Midbrain (tissue), 1 donor: ENCODE results near the gene PSMC3.

Experiments used
- DNase-seq: peaks from one replicate; lab custom pipeline; 2025; lab: John Stamatoyannopoulos, UW

The PSMC3 gene

DNA sequence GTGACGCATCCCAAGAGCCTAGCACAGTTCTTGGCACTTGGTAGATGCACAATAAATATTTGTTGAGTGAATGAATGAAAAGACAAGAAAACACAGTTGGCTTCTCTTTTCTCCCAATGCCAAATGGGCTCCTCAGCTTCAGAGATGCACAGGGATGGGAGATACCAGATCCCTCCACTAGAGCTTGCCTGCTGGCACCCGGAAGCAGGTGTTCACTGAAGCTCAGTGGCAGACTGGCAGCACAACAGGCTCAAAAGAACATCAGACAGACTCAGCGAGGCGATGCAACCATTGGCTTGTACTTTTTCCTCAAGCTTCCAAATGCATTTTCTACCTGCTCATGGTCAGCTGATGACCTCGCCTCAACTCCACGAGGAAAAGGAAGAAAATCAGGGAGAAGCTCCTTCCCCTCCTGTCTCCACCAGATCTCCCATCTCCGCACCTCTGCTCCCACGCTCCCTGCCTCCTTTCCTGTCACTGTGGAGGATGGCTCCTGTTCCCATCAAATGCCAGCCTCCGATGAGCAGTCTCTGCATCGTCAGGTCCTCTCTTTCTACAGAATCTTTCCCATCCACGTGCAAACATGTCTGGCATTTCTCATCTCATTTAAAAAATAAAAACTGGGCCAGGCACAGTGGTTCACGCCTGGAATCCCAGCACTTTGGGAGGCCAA lies 16.9 kb upstream of the PSMC3 start:
- DNase-seq, result no peak

DNA sequence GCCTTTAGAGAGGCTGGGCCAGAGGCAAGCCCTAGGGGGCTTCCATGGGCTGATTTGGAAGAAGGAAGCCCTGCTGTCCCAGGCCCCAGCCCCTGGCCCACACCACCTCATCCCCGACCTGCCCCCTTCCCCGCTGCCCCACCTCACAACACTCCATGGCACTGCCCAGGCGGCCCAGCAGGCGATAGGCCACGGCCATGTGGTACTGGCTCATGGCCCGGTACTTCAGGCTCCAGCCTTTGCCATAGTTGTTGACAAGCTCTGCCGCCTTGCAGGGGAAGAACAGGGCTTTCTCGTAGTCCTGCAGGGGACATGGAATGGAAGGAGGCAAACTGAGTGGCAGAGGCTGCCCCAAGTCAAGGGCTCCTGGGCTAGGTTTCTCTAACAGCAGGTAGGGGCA lies 16.3 kb upstream of the PSMC3 start:
- DNase-seq, result peak; percentile 55

DNA sequence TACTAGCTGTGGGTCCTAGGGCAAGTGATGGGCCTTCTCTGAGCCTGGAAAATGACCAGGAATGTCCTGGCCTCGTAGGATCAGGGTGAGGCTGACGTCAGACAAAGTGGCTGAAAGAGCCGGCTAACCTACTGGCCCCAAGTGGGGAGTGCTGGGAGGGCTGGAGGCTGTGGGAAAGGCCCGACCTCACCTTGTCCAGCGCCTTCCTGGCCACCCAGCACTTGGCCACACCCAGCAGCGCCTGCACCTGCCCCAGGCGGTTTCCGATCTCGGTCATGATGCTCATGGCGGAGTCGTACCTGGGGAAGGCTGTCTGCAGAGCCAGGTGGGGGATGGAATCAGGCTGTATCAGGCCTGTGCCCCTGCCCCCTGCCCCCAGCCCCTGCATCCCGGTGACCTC lies 15.2 kb upstream of the PSMC3 start:
- DNase-seq, result no peak

DNA sequence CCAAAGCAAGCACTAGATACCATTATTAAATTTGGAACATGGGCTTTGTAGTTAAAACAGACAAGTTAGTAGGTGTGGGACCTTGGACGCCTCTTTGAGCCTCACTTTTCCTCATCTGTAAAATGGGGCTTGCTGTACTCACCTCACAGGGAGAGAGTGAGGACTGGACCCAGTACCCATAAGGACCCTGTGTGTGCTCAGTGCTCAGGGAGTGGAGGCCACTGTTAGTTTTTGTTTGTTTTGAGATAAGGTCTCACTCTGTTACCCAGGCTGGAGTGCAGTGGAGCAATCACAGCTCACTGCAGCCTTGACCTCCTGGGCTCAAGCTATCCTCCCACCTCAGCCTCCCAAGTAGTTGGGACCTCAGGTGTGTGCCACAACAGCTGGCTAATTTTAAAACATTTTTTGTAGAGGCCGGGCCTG lies 13.8 kb upstream of the PSMC3 start:
- DNase-seq, result no peak

GRCh38 chr11:47438721-47439120 lies 12.5 kb upstream of the PSMC3 start:
- no peak for DNase-seq

- DNase-seq, result peak; percentile 54
These were observed 11.6 kb upstream of the PSMC3 start for GRCh38 chr11:47437746-47438418.

DNA sequence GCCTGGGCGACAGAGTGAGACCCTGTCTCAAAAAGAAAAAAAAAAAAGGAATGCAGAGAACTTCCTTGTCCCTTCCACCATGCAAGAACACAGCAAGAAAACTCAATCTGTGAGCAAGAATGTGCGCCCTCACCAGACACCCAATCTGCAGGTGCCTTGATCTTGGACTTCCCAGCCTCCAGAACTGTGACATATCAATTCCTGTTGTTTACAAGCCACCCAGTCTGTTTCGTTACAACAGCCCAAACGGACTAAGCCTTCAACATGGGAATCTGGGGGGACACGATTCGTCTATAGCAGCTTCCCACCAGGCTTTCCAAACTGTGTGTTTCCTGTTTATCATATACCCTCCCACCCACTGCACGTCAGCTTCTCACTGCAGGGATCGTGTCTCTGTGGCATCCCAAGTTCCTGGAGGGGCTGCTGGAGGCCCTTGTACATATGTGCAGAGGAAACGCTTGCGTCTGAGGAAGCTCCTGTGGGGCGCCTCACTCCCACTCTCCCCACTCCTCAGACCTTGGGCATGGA lies 11.0 kb upstream of the PSMC3 start:
- no peak for DNase-seq

DNA sequence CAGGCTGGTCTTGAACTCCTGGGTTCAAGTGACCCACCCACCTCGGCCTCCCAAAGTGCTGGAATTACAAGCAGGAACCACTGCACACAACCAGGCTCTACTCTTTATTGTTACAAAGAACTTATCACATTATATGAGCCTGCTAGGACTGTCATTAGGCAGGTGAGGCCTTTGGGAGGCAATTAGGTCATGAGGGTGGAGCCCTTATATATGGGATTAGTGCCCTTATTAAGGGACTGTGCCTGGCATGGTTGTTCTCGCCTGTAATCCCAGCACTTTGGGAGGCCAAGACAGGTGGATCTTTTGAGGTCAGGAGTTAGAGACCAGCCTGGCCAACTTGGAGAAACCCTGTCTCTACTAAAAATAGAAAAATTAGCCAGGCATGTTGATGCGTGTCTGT lies 10.5 kb upstream of the PSMC3 start:
- DNase-seq, result no peak

DNA sequence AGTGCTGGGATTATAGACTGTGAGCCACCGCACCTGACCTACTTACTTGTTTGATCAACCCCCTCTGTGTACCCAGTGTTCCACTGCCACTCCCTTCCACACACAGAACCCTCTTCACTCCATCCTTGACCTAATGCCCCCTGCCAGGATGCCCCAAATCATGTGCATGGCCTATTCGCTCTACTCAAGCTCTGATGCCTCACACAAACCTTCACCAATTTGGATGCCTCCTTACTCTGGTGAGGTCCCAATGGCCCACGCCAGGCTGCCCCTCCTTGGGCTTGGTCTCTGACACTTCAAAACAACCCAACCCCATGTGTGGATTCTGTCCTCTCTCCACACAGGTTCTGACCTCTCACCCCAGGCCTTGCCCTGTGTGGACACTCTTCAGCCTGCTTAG lies 9.4 kb upstream of the PSMC3 start:
- no peak for DNase-seq

DNA sequence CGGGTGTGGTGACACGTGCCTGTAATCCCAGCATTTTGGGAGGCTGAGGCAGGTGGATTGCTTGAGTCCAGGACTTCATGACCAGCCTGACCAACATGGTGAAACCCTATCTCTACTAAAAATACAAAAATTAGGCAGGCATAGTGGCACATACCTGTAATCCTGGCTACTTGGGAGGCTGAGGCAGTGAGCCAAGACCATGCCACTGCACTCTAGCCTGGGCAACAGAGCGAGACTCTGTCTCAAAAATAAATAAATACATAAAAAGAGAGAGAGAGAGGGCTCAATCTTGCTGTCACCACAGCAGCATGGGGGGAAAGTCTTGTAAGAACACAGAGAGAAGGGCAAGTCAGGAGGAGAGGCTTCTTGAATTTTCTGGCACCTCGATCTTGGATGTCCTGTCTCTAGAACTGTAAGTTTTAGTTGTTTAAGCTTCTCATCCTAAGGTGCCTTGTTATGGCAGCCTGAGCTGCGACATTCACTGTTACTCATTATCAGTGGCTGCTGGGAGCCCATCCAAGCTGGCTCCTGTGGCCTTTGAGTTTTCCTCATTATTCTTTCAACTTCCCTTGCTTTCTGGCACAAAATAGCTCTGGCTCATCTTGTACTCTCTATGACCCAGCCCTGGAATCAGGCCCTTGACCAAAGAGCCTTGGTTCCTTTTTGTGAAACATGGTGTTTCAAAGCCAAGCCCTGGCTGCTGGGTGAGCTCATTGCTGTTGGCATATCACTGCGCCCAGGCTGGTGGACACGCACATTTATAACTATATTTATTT lies 8.0 kb upstream of the PSMC3 start:
- DNase-seq, result peak; percentile 41

DNA sequence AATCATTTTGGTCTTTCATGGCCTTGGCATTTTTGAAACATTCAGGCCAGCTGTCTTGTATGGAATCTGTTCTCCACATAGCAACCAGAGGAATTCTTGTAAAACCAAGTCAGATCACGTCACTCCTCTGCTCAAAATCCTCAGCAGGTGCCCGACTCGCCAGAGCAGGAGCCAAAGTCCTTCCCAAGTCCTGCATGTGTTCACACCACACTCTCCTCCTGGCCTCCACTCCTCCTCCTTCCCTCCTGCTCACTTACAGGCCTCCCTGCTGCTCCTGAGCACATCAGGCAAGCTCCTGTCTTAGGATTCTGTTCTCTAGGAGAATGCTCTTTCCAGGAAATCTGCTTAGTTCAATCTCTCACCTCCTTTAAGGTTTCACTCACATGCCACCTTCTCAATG lies 6.9 kb upstream of the PSMC3 start:
- DNase-seq, result no peak

DNA sequence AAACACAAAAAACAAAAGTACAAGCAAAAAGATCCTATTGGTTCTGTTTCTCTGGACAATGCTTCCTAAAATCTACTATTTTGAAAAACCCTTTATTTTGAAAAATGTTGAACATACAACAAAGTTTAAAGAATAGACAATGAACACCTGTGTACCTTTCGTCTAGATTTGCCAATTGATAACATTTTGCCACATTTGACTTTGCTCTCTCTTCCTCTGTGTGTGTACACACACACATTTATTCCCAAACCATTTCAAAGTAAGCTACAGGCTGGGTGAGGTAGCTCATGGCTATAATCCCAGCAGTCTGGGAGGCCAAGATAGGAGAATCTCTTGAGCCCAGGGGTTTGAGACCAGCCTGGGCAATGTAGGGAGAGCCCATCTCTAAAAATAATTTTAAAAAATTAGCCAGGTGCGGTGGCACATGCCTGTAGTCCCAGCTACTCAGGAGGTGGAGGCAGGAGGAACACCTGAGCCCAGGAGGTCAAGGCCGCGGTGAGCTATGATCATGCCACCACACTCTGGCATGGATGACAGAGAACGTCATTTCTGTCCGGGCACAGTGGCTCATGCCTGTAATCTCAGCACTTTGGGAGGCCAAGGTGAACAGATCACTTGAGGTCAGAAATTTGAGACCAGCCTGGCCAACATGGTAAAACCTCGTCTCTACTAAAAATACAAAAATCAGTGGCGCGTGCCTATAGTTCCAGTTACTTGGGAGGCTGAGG lies 5.3 kb upstream of the PSMC3 start:
- DNase-seq, result no peak

- no peak for DNase-seq
These were observed 4.3 kb upstream of the PSMC3 start for GRCh38 chr11:47430524-47430923.

DNA sequence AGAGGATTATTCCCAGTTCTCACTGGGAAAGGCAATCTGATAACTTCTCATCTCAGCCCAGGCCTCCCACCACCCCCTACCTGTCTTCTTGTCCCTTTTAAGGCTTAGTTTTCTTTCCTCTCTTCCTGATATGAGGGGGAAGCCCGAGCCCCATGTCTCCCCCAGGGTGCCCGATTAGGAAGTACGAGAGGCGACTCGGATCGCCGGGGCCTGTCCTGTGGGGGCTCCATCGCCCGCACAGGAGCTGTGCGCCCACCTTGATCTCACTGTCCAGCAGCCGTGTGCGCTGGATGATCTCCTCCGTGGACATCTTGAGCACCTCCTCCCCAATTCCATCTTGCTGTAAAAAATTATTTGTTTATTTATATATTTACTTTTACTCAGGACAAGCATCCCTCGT lies 628 bp downstream of the PSMC3 start:
- DNase-seq, result no peak

DNA sequence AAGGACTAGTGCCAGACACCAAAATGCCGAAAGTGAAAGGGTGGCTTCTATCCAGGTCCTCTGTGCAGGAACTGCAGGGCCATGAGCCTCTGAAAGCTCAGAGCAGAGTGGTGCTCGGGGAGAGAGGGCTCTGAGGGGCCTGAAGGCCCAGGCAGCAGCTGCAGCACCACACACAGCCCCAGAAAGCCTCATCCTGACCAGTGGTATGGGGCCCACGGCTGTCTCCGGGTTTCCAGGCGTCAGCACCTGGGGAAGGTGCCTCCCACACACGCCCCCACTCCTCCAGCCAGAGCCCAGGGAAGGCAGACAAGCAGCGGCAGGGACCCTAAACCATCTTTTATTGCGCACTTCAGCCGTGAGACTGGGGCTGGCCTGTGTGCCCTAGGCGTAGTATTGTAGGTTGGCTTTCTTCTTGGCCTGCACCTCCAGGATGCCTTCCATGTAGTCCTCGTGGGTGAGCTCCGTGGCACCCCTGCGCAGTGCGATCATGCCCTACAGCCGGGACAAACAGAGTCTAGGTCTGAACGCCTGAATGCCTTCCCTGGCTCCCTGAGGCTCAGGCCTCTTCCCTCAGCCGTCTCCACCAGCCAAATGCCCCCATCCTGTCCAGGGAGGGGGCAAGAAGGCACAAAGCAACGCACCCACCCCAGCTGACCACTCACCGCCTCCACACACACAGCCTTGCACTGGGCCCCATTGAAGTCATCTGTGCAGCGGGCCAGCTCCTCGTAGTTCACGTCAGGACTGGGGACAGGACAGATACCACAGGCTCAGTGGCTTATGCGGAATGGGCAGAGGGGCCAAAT lies 7.6 kb downstream of the PSMC3 start:
- no peak for DNase-seq

GRCh38 chr11:47417712-47418111 lies 8.5 kb downstream of the PSMC3 start:
- no peak for DNase-seq

GRCh38 chr11:47415949-47416472 lies 10.2 kb downstream of the PSMC3 start:
- peak; percentile 30 for DNase-seq

- DNase-seq, result no peak
These were observed 11.0 kb downstream of the PSMC3 start for GRCh38 chr11:47415091-47415854.

- DNase-seq, result no peak
These were observed 11.6 kb downstream of the PSMC3 start for GRCh38 chr11:47414685-47415070.

GRCh38 chr11:47413908-47414684 lies 12.1 kb downstream of the PSMC3 start:
- no peak for DNase-seq
